ENCODE data around the gene CNGA4.

- no peak for TF ChIP-seq POLR2AphosphoS5 (IDR thresholded peaks at IDR 0.05; ENCODE audit: borderline replicate concordance, low read depth, low read length)
- TF ChIP-seq EZH2 (IDR thresholded peaks at IDR 0.05) = no peak
- TF ChIP-seq FOXP2 (optimal IDR thresholded peaks at IDR 0.05; ENCODE audit: control extremely low read depth, extremely low read length, insufficient read depth) = no peak
Measured at GRCh38 chr11:6219359-6219758, 19.5 kb upstream of the CNGA4 start.
